Kidney capillary endothelial cell (primary cell): Measurements from ENCODE around the gene TK2.
"Not testable (repeated sequence)": the region's sequence is repeated elsewhere in the genome, so short reads cannot be mapped to it uniquely, and the experiment has no call there.

Experiments used
- DNase-seq: peaks from one replicate; pipeline ENCODE4 v3.0.0-alpha.2; 2018; ENCODE audit warnings: low spot score

The TK2 gene

GRCh38 chr16:66519482-66520373 is 30.2 kb downstream of the TK2 start:
- DNase-seq: no peak

- no peak for DNase-seq
These were observed 32.2 kb downstream of the TK2 start for GRCh38 chr16:66517586-66518263.

DNA sequence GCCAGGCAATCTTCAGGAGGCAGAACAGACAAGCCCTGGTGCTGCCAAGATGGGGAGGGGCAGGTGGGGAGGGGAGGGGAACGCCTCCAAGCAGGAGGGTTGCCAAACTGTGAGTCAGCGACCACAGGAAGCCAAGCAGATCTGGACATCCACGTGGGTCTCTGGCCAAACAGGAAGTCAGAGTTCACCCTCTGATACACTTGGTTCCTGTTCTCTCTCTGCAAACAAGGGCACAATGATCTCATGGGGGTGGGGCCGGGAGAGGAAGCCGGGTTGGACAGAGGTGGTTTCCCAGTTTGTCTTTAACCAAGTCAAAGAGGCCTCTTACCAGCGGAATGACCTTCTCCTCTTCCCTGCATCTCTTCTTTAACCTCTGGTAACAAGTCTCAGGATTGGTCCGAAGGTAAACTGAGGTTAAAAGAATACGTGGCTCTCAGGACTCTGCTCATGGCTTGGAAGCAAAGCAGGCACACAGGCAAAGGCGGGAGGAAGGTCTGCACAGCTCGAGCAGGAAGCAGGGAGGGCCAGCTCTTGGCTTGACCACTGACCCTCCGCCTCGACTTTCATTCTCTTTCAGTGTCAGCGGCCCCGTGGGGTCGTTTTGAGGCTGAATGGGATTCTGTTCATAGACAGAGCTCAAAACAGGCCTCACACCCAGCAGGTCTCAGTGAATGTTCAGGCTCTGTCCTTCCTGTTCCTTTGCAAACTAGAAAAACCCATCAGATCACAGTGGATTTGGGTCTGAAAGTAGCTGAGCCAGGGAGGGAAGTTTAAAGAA is 32.9 kb downstream of the TK2 start:
- DNase-seq: peak; percentile 99

DNA sequence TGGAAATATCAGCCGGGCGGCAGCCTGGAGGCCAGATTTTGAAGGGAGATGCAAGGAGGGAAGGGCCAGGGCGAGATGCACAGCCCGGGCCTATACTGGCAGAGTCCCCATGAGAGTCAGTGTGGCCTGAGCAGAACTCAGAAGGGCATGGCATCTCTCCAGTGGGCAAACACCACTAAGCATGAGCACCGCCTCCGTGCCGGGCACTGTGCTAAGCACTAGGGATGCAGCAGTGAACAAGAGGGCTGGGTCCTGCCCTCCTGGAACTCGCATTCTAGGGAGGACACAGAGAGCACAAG is 33.5 kb downstream of the TK2 start:
- no peak for DNase-seq

- peak; percentile 56 for DNase-seq
These were observed 34.1 kb downstream of the TK2 start for GRCh38 chr16:66515596-66516508.

DNA sequence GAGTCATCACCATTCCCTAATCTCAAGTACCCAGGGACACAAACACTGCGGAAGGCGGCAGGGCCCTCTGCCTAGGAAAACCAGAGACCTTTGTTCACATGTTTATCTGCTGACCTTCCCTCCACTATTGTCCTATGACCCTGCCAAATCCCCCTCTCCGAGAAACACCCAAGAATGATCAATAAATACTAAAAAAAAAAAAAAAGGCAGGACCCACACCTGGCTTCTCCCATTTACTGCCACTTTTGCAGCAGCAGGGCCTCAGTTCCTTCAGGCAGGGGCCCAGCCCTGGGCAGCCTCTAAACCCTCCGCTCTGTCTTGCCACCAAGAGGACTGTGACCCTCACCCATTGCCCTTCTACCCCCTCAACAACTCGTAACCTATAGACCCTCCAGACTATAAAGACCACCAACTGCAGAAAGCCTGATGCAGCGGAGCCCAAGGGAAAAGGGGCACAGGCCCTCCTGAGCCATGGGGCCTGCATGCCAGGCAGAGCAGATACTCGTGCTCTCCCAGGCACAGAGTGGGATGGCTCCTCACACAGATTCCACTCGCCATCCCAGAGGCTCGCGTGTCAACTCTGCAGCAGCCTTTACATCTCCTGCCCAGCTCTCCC is 34.8 kb downstream of the TK2 start:
- DNase-seq: not testable (repeated sequence)

- DNase-seq: not testable (repeated sequence)
These were observed 35.5 kb downstream of the TK2 start for GRCh38 chr16:66514391-66514790.

DNA sequence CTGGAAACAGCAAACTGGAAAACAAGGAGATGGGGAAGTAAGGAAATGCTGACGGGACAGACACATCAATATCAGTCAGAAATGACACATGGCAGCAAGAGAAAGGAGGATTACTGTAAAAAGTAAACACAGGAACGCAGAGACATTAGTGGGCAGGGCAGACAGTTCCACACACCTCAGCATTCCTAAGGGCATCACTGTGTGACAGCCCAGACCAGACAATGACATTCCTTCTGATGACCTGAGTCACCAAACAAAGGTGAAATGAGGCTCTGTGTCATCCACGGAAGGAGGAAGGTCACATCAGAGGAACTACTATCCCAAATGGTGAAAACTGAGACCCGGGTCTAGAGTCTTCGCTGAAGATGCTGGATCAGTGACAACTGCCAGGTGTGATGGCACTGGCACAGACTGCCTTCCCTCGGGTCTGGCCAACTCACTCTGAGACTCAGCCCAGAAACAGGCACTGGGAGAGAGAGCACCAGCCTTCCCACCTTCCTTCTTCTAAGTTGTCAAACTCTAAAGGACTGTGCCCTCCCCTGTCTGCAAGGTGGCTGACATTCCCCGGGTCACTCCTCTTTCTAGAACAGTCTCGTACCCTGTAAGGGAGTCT is 36.7 kb downstream of the TK2 start:
- peak; percentile 30 for DNase-seq

GRCh38 chr16:66512272-66513110 is 37.4 kb downstream of the TK2 start:
- no peak for DNase-seq

DNA sequence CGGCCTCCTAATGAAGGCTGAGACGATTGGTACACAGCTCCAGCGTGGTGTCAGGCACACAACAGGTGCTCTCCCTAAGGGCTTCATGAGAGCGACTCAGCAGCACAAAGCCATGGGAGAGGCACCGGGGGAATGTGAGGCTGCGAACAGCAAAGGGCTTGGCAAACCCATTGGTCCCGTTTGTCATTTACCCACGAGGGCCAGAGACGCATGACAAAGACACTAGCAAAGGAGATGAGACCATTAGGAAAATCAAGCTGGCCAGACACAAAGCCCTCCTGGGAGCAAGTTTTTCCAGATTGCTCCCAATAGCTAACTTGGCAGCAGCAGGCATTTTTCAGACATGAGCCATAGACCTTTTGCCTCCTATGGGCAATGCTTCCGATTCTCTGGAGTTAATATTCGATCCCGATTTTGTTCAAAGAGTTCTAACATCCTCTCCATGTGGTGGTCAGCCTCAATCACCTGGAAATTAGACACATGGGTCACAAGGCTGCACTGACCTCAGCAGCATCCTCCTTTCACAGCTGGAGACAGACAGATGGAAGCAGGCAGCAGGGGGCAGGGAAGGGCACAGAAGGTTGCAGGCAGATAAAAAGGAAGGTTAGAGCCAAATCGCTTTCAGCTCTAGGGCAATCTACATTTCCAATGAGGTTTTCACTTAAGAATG is 38.2 kb downstream of the TK2 start:
- DNase-seq: no peak

DNA sequence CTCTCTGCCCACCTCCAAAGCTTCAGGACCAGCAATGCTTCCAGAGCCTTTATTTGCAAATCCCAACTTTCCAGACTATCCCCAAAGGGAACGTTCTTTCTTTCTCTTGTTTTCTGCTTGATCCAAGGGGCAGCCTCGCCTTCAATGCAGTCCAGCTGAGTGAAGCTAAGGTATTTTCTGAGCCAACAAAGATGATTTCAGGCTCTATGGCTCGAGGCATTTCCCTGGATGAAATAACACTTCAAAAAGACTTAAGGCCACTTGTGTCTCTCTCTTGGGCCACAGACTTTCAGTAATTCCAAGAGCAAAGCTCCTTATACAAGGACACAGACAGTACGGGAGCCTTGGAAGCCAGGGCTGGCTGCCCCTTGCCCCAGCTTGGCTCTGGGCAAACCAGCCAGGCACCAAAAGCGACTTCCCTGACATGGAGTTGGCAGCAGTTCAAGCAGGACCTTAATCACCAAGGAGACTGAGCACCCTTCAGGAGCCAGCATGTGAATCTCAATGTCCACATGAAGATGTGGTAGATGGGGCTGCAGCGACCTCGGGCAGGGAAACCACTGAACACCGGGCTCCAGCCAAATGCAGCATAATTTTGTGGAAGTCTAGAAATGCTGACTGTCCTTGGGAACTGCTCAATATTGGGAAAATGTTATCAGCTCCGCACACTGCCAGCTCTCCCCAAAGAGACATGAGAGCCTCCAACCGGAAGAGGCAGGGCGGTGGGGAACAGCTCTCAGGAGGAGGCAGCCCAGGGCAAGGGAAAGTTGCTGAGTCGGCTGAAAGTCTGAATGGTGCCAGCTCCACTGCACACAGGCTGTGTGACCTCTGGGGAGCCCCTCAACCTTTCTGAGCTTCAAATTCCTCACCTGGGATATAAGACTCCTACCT is 39.0 kb downstream of the TK2 start:
- DNase-seq: no peak

- DNase-seq: no peak
These were observed 39.6 kb downstream of the TK2 start for GRCh38 chr16:66510298-66510697.

DNA sequence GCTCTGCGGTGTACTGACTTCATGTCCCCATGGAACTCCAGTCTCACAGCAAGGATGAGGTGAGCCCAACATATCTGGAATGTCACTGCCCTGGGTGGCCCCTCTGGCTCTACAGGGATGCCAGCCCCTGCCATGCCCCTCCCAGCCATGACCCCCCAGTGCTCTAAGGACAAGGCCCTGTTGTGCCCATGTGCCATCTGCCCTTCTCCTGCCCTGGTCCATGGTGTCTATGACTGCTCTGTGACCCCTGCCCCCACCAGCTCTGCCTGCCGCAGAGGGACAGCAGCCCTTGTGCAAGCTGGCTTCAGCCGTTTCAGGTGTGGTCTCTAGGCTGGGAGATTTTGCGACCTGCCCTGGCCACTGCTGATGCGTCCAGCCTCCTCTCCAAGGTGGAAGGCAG is 40.3 kb downstream of the TK2 start:
- no peak for DNase-seq

DNA sequence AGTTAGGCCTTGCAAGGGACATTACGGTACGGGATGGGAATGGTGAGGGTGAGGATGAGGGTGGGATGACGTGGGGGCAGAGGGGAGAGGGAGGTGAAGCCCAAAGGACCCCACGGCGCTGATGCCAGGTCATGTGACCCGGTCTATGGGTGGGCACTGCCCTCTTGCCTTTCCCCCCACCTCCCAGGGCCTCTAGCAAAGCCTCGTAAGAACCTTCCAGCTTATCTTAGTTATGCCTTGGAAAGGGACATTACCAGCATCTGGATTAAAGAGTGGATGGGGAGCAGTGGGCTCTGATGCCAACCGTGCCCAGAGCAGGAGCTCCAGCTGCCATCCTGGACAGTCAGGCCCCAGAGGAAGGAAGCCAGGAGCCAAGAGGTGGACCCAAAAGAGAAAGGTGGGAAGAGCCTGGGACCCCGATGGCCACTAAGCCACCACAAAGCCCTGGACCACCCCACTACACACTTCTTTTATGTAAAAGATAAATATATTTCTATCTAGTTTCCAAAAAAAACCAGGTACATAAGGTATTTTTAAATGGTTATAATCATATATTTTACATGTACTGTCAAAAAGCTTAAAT is 40.9 kb downstream of the TK2 start:
- DNase-seq: no peak

DNA sequence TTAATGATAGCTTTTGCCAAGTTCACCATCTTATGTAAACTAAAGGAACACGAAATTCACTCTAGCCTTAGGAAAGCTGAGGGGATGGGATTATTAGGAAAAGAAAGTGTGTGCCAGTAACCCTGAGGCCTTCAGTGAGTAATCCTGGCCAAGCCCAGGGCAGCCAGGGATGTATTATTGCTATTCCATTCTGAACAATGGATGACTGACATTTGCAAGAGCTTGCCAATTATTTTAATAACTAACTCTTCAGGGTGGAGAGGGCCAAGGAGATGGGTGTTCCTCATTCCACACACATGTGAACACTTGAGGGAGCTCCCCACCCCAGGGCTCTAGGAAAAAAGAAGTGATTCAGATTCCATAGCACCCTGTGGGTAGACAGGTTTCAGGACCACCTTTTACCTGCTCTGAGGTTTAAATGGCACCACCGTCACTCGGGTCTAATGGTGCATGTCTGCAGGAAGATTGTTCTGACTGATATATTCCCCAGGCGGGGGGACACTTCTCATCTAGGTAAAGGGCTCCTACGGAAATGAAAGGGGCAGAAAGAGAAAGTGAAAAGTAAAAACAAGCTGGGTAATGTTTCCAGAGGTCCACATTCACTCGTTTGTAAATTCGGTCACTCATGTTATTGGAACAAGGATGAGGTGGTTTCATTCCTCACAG is 41.5 kb downstream of the TK2 start:
- no peak for DNase-seq

- DNase-seq: no peak
These were observed 42.1 kb downstream of the TK2 start for GRCh38 chr16:66507731-66508239.

DNA sequence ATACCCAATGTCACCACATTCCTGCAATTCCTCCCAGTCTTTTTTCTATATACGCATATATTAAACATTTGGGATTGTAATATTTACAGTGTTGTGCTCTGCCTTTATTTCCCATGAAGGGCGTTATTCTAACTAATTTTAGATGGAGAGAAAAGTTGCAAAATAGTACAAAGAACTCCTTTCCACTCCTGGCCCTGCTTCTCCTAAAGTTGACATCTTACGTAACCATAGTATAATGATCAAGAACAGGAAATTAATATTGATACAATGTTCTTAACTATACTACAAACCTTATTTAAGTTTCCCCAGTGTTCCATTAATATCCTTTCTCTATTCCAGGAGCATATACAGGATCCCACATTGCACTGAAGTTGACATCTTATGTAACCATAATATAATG is 46.3 kb downstream of the TK2 start:
- DNase-seq: no peak
